IMR-90 (cell line): Measurements from ENCODE around the gene SUSD6.
A peak's percentile ranks its signal among the peaks of the same experiment; 100 is the strongest.

Experiments used
- CEBPB ChIP-seq: IDR thresholded peaks from 2 replicates; pipeline ENCODE4 v1.6.1; 2012; ENCODE audit warnings: low read depth, low read length, improper control_type of control experiment
- CTCF ChIP-seq: conservative IDR thresholded peaks from 2 replicates; pipeline ENCODE4 v1.5.1; 2012; ENCODE audit warnings: mild to moderate bottlenecking, low read depth, low read length, improper control_type of control experiment
- MXI1 ChIP-seq: IDR thresholded peaks from 2 replicates; pipeline ENCODE4 v1.6.1; 2012; ENCODE audit warnings: low read depth, mild to moderate bottlenecking, low read length, moderate library complexity, borderline replicate concordance
- POLR2A ChIP-seq: IDR thresholded peaks from 2 replicates; pipeline ENCODE4 v1.6.1; 2012; ENCODE audit warnings: mild to moderate bottlenecking, low read depth, low read length

GRCh38 chr14:69574263-69574953 is 37.0 kb upstream of the SUSD6 start, which contains the start of gene CCDC177:
- TF ChIP-seq CEBPB (no peak), CTCF (peak; percentile 80), MXI1 (no peak), POLR2A (no peak)
